Ectodermal cell (in vitro differentiated cells): ENCODE data around the gene TAF15.

Experiments used
- H3K27ac ChIP-seq: 2 replicates; pipeline ENCODE4 v1.7.0; 2013; ENCODE audit warnings: mild to moderate bottlenecking, low read depth, low read length; ENCODE audit not compliant: insufficient read depth, poor library complexity, severe bottlenecking
- H3K27me3 ChIP-seq: 2 replicates; pipeline ENCODE4 v1.7.0; 2013; ENCODE audit warnings: mild to moderate bottlenecking, low read length; ENCODE audit not compliant: insufficient read depth, control insufficient read depth, poor library complexity, severe bottlenecking
- H3K36me3 ChIP-seq: one replicate; pipeline ENCODE4 v1.7.0; 2013; ENCODE audit warnings: low read length; ENCODE audit not compliant: control insufficient read depth, insufficient read depth
- H3K4me1 ChIP-seq: one replicate; pipeline ENCODE4 v1.7.0; 2013; ENCODE audit warnings: low read length; ENCODE audit not compliant: control insufficient read depth, insufficient read depth
- H3K4me3 ChIP-seq: 2 replicates; pipeline ENCODE4 v1.7.0; 2013; ENCODE audit warnings: low read depth, low read length, control low read depth; ENCODE audit not compliant: insufficient read depth
- H3K9me3 ChIP-seq: 2 replicates; pipeline ENCODE4 v1.7.0; 2013; ENCODE audit warnings: mild to moderate bottlenecking, low read length, moderate library complexity; ENCODE audit not compliant: control insufficient read depth
- WGBS, 2 experiments: methylation state at CpG; one replicate each; pipeline ENCODE4 v1.1.7; 2013; ENCODE audit warnings: missing lambda C conversion rate in 2 of 2; 5-methylcytosine and 5-hydroxymethylcytosine counted together

The TAF15 gene

GRCh38 chr17:35817196-35817595 lies 7.9 kb downstream of the TAF15 start:
- peaks cover 18% of the 10 kb centered on the region for H3K36me3 ChIP-seq
- H3K4me3 ChIP-seq: no peak overlapping the region
- no peaks in the 10 kb centered on the region for H3K9me3 ChIP-seq
- H3K27ac ChIP-seq: no peak overlapping the region
- 100% methylated on average over 1 of the region's 1 CpG; no CpG with 5 or more reads in 1 of the 2 experiments for WGBS, 2 experiments
- H3K27me3 ChIP-seq: no peaks in the 10 kb centered on the region
- H3K4me1 ChIP-seq: no peaks in the 10 kb centered on the region

- WGBS, 2 experiments: 100% methylated on average over 1 of the region's 1 CpG
- Histone ChIP-seq H3K36me3 (peaks cover 33% of the 10 kb centered on the region), H3K9me3 (no peaks in the 10 kb centered on the region)
Measured at GRCh38 chr17:35819455-35819854, 10.2 kb downstream of the TAF15 start.

GRCh38 chr17:35821308-35821707 lies 12.0 kb downstream of the TAF15 start:
- Histone ChIP-seq H3K36me3 (peaks cover 49% of the 10 kb centered on the region), H3K9me3 (no peaks in the 10 kb centered on the region), H3K4me3 (no peak overlapping the region), H3K4me1 (no peaks in the 10 kb centered on the region), H3K27me3 (no peaks in the 10 kb centered on the region), H3K27ac (no peak overlapping the region)
- WGBS, 2 experiments: 93 to 99% methylated on average over 2 of the region's 2 CpGs

More at GRCh38 chr17:35819455-35819854, 10.2 kb downstream of the TAF15 start:
- H3K4me1 ChIP-seq: no peaks in the 10 kb centered on the region
- no peaks in the 10 kb centered on the region for H3K27me3 ChIP-seq
- no peak overlapping the region for H3K27ac ChIP-seq
- H3K4me3 ChIP-seq: no peak overlapping the region

- H3K4me3 ChIP-seq: no peak overlapping the region
- no peaks in the 10 kb centered on the region for H3K4me1 ChIP-seq
- no peaks in the 10 kb centered on the region for H3K9me3 ChIP-seq
- no peaks in the 10 kb centered on the region for H3K27me3 ChIP-seq
- no peak overlapping the region for H3K27ac ChIP-seq
- peaks cover 54% of the 10 kb centered on the region for H3K36me3 ChIP-seq
- 100% methylated on average over 1 of the region's 1 CpG; no CpG with 5 or more reads in 1 of the 2 experiments for WGBS, 2 experiments
Measured at GRCh38 chr17:35825206-35825605, 15.9 kb downstream of the TAF15 start.

- no peaks in the 10 kb centered on the region for H3K27me3 ChIP-seq
- WGBS, 2 experiments: 80 to 100% methylated on average over 1 to 3 of the region's 3 CpGs
- H3K27ac ChIP-seq: no peak overlapping the region
- H3K36me3 ChIP-seq: peaks cover 88% of the 10 kb centered on the region
- no peak overlapping the region for H3K4me3 ChIP-seq
- no peaks in the 10 kb centered on the region for H3K9me3 ChIP-seq
- no peaks in the 10 kb centered on the region for H3K4me1 ChIP-seq
Measured at GRCh38 chr17:35841101-35841500, 31.8 kb downstream of the TAF15 start.

GRCh38 chr17:35841505-35841904 lies 32.2 kb downstream of the TAF15 start:
- peaks cover 87% of the 10 kb centered on the region for H3K36me3 ChIP-seq
- H3K27me3 ChIP-seq: no peaks in the 10 kb centered on the region
- 90 to 91% methylated on average over 4 of the region's 4 CpGs for WGBS, 2 experiments
- H3K4me3 ChIP-seq: no peak overlapping the region
- H3K9me3 ChIP-seq: no peaks in the 10 kb centered on the region
- no peak overlapping the region for H3K27ac ChIP-seq
- H3K4me1 ChIP-seq: no peaks in the 10 kb centered on the region

- H3K27ac ChIP-seq: no peak overlapping the region
- 94 to 97% methylated on average over 5 of the region's 5 CpGs for WGBS, 2 experiments
- H3K4me1 ChIP-seq: no peaks in the 10 kb centered on the region
- no peak overlapping the region for H3K4me3 ChIP-seq
- H3K36me3 ChIP-seq: peaks cover 82% of the 10 kb centered on the region
- no peaks in the 10 kb centered on the region for H3K9me3 ChIP-seq
- no peaks in the 10 kb centered on the region for H3K27me3 ChIP-seq
Measured at GRCh38 chr17:35842239-35842638, 33.0 kb downstream of the TAF15 start.

- 100% methylated on average over 2 of the region's 2 CpGs for WGBS, 2 experiments
- Histone ChIP-seq H3K36me3 (peaks cover 75% of the 10 kb centered on the region), H3K4me3 (no peak overlapping the region)
Measured at GRCh38 chr17:35843698-35844097, 34.4 kb downstream of the TAF15 start.

GRCh38 chr17:35844547-35844946 lies 35.3 kb downstream of the TAF15 start:
- WGBS, 2 experiments: 96 to 98% methylated on average over 19 of the region's 19 CpGs
- no peak overlapping the region for H3K27ac ChIP-seq

More at GRCh38 chr17:35843698-35844097, 34.4 kb downstream of the TAF15 start:
- no peak overlapping the region for H3K27ac ChIP-seq
- no peaks in the 10 kb centered on the region for H3K27me3 ChIP-seq
- no peaks in the 10 kb centered on the region for H3K4me1 ChIP-seq
- H3K9me3 ChIP-seq: no peaks in the 10 kb centered on the region

GRCh38 chr17:35846055-35846809 lies 36.9 kb downstream of the TAF15 start:
- Histone ChIP-seq H3K36me3 (peaks cover 62% of the 10 kb centered on the region), H3K4me3 (no peak overlapping the region)

More at GRCh38 chr17:35844547-35844946, 35.3 kb downstream of the TAF15 start:
- Histone ChIP-seq H3K4me3 (no peak overlapping the region), H3K36me3 (peaks cover 69% of the 10 kb centered on the region), H3K4me1 (no peaks in the 10 kb centered on the region), H3K27me3 (no peaks in the 10 kb centered on the region), H3K9me3 (no peaks in the 10 kb centered on the region)

More at GRCh38 chr17:35846055-35846809, 36.9 kb downstream of the TAF15 start:
- no peaks in the 10 kb centered on the region for H3K9me3 ChIP-seq
- H3K27me3 ChIP-seq: no peaks in the 10 kb centered on the region
- WGBS, 2 experiments: 90% methylated on average over 2 to 3 of the region's 3 CpGs
- no peaks in the 10 kb centered on the region for H3K4me1 ChIP-seq
- H3K27ac ChIP-seq: no peak overlapping the region
